Sigmoid colon (tissue), 4 donors: ENCODE results near the gene BTAF1.

Experiments used
- EP300 ChIP-seq, 4 donors: sonication (generic); formaldehyde crosslinking; IDR thresholded peaks; one replicate each; pipeline ENCODE4 v1.6.1; 2017; ENCODE audit warnings: antibody characterized with exemption in 4 of 4
- POLR2A ChIP-seq, 2 donors: fragments of 450-650 bp; IDR thresholded peaks; one replicate each; pipeline ENCODE4 v1.6.1; 2016; ENCODE audit warnings: antibody characterized with exemption in 2 of 2, mild to moderate bottlenecking in 2 of 2, moderate library complexity in 2 of 2
- POLR2AphosphoS5 ChIP-seq, 4 donors: sonication (generic); formaldehyde crosslinking; IDR thresholded peaks; one replicate each; pipeline ENCODE4 v1.6.1; 2017; ENCODE audit warnings: antibody characterized with exemption in 4 of 4
- TF ChIP-seq, protein P1 (sequence below), 4 experiments: fragments of 450-650 bp in 3 of 4; fragments of 200-600 bp in 1 of 4; IDR thresholded peaks; one replicate each; pipeline ENCODE4 v1.5.1; 2016 to 2019; ENCODE audit warnings: antibody characterized with exemption in 4 of 4, mild to moderate bottlenecking in 3 of 4, moderate library complexity in 2 of 4

DNA sequence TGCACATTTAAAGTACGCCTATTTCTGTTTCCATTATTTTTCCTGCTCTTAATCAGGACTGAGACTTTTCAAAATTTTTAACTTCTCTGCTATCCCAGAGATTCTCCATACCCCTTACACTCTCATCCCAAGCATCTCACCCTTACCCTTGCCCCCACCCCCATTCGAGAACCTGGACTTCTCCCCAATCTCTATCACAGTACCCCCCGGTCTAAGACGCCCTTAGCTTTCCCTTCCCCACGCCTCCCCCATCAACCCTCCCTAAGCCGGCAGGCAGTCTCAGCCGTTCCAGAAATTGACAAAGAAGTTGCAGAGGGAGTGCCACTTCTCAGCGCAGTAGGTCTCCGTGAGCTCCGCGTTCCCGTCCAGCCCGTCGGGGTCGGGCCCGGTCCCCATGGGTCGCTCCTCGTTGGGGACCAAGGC lies 15.6 kb upstream of the BTAF1 start:
- TF ChIP-seq, protein P1, sequence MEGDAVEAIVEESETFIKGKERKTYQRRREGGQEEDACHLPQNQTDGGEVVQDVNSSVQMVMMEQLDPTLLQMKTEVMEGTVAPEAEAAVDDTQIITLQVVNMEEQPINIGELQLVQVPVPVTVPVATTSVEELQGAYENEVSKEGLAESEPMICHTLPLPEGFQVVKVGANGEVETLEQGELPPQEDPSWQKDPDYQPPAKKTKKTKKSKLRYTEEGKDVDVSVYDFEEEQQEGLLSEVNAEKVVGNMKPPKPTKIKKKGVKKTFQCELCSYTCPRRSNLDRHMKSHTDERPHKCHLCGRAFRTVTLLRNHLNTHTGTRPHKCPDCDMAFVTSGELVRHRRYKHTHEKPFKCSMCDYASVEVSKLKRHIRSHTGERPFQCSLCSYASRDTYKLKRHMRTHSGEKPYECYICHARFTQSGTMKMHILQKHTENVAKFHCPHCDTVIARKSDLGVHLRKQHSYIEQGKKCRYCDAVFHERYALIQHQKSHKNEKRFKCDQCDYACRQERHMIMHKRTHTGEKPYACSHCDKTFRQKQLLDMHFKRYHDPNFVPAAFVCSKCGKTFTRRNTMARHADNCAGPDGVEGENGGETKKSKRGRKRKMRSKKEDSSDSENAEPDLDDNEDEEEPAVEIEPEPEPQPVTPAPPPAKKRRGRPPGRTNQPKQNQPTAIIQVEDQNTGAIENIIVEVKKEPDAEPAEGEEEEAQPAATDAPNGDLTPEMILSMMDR (IDR thresholded peaks at IDR 0.05), result no peak
- TF ChIP-seq POLR2A (IDR thresholded peaks at IDR 0.05) (no peak), POLR2AphosphoS5 (IDR thresholded peaks at IDR 0.05) (no peak), EP300 (IDR thresholded peaks at IDR 0.05) (no peak)
